B cell (primary cell): ENCODE measurements around the gene PPT2. TPM values are rescaled to one million over a fixed set of nuclear protein-coding genes. Genes with fewer than 3 reads are reported as not detected.
A peak's percentile ranks its signal among the peaks of the same experiment; 100 is the strongest.

Source experiments
- ATAC-seq: fragments of 200-7000 bp; cut with Tn5 transposase; one replicate; pipeline ENCODE4 v1.10.0; 2021; ENCODE audit warnings: low read depth, mild to moderate bottlenecking, moderate number of reproducible peaks, moderate library complexity
- CTCF ChIA-PET: fragments of 350-600 bp; sonication (Branson Sonifier 250); formaldehyde crosslinking; loops from one replicate; lab custom pipeline; 2021; ENCODE audit warnings: antibody characterized with exemption, inconsistent platforms; lab: Charles Lee
- POLR2A ChIA-PET: fragments of 350-600 bp; sonication (Branson Sonifier 250); formaldehyde crosslinking; loops from one replicate; lab custom pipeline; 2021; ENCODE audit warnings: antibody characterized with exemption; lab: Charles Lee
- DNase-seq: peaks from one replicate; pipeline ENCODE4 v3.0.0; 2013
- H2AFZ ChIP-seq: 2 replicates; pipeline ENCODE4 v1.6.1; 2012; ENCODE audit warnings: mild to moderate bottlenecking, low read depth, low read length; ENCODE audit not compliant: insufficient read depth, poor library complexity, severe bottlenecking
- H3K27ac ChIP-seq, 2 donors: 1 replicate in 1 of 2; 2 replicates in 1 of 2; pipeline ENCODE4 v1.5.1; 2012 to 2013; ENCODE audit warnings: low read length in 2 of 2, mild to moderate bottlenecking in 2 of 2, moderate library complexity in 1 of 2
- H3K27me3 ChIP-seq, 4 experiments: fragments of 200-600 bp in 1 of 4; sonication (generic) in 1 of 4; replicated peaks in 1 of 4; 1 replicate in 2 of 4; 2 replicates in 2 of 4; pipeline versions ENCODE4 v1.6.1 to v1.7.0; 2013 to 2016; ENCODE audit warnings: low read length in 3 of 4, mild to moderate bottlenecking in 2 of 4, mixed read lengths in 1 of 4, moderate library complexity in 1 of 4; ENCODE audit not compliant: insufficient read depth in 4 of 4, control insufficient read depth in 3 of 4; ENCODE audit errors: control extremely low read depth in 1 of 4
- H3K36me3 ChIP-seq, 2 experiments: replicated peaks in 1 of 2; 1 replicate in 1 of 2; 2 replicates in 1 of 2; pipeline versions ENCODE4 v1.6.1 to v1.7.1; 2013; ENCODE audit warnings: low read length in 1 of 2; ENCODE audit not compliant: insufficient read depth in 2 of 2, control insufficient read depth in 1 of 2; ENCODE audit errors: control extremely low read depth in 1 of 2, extremely low read depth in 1 of 2
- H3K4me1 ChIP-seq, 2 donors: fragments of 200-600 bp in 1 of 2; sonication (generic) in 1 of 2; 1 replicate in 1 of 2; 2 replicates in 1 of 2; pipeline versions ENCODE4 v1.5.1 to v1.6.1; 2013 to 2017; ENCODE audit warnings: low read length in 2 of 2; ENCODE audit not compliant: control insufficient read depth in 2 of 2, insufficient read depth in 2 of 2
- H3K4me2 ChIP-seq: replicated peaks from 2 replicates; pipeline ENCODE3; 2012; ENCODE audit warnings: mild to moderate bottlenecking, low read depth, low read length; ENCODE audit not compliant: poor library complexity, severe bottlenecking
- H3K4me3 ChIP-seq, 5 experiments: fragments of 200-600 bp in 1 of 5; sonication (generic) in 1 of 5; 1 replicate in 3 of 5; 2 replicates in 2 of 5; pipeline versions ENCODE4 v1.5.1 to v1.7.0; 2011 to 2016; ENCODE audit warnings: low read length in 4 of 5, mild to moderate bottlenecking in 4 of 5, low read depth in 2 of 5, control low read depth in 1 of 5, moderate library complexity in 1 of 5; ENCODE audit not compliant: insufficient read depth in 1 of 5; ENCODE audit errors: control extremely low read depth in 1 of 5, extremely low read depth in 1 of 5
- H3K79me2 ChIP-seq: fragments of 200-600 bp; sonication (generic); one replicate; pipeline ENCODE4 v1.6.0; 2016; ENCODE audit warnings: low read length; ENCODE audit not compliant: control insufficient read depth, insufficient read depth
- H3K9ac ChIP-seq: fragments of 200-600 bp; sonication (generic); 2 replicates; pipeline ENCODE4 v1.6.1; 2017; ENCODE audit warnings: mild to moderate bottlenecking, low read length, moderate library complexity
- H3K9me3 ChIP-seq, 3 donors: one replicate each; pipeline versions ENCODE4 v1.6.1 to v1.7.1; 2013; ENCODE audit warnings: low read length in 2 of 3; ENCODE audit not compliant: control insufficient read depth in 2 of 3, insufficient read depth in 1 of 3; ENCODE audit errors: control extremely low read depth in 1 of 3
- H4K20me1 ChIP-seq: 2 replicates; pipeline ENCODE4 v1.6.0; 2012; ENCODE audit warnings: mild to moderate bottlenecking, low read length; ENCODE audit not compliant: insufficient read depth, control insufficient read depth, poor library complexity, severe bottlenecking
- H3K27ac Mint-ChIP-seq: one replicate; pipeline ENCODE4 v1.8.0; 2021; ENCODE audit warnings: mixed read lengths
- H3K27me3 Mint-ChIP-seq: one replicate; pipeline ENCODE4 v1.8.0; 2021; ENCODE audit warnings: mixed read lengths
- H3K4me1 Mint-ChIP-seq: one replicate; pipeline ENCODE4 v1.8.0; 2021; ENCODE audit warnings: mixed read lengths
- H3K4me3 Mint-ChIP-seq: one replicate; pipeline ENCODE4 v1.8.0; 2021; ENCODE audit warnings: mixed read lengths
- H3K9me3 Mint-ChIP-seq: one replicate; pipeline ENCODE4 v1.8.0; 2022; ENCODE audit warnings: mixed read lengths; ENCODE audit not compliant: insufficient read depth
- EZH2 ChIP-seq: IDR thresholded peaks from 2 replicates; pipeline ENCODE4 v1.6.1; 2012; ENCODE audit warnings: borderline replicate concordance, low read depth, mild to moderate bottlenecking, moderate library complexity, low read length; ENCODE audit not compliant: insufficient read depth, poor library complexity, severe bottlenecking
- WGBS: methylation state at CpG from one replicate; pipeline ENCODE4 v1.1.5; 2013; ENCODE audit warnings: missing lambda C conversion rate; ENCODE audit not compliant: insufficient coverage; 5-methylcytosine and 5-hydroxymethylcytosine counted together
- intact Hi-C: fragments of 100-400 bp; cut with micrococcal nuclease; formaldehyde crosslinking; loops from one replicate; pipeline ENCODE4 v1.10.0; 2022
- polyA plus RNA-seq: library from polyadenylated mRNA; depleted of rRNA; stranded (reverse); fragments of >200 nt; gene quantifications from 2 replicates; pipeline ENCODE4 v1.2.3, GENCODE V29; 2012
- total RNA-seq, 2 donors: library from RNA; stranded (reverse); fragments of 120-200 nt in 1 of 2; gene quantifications; 1 replicate in 1 of 2; 2 replicates in 1 of 2; pipeline versions ENCODE4 v1.2.3 to v1.2.4, GENCODE V29; 2013 to 2022
- TF ChIP-seq, protein P1 (sequence below): fragments of 200-600 bp; IDR thresholded peaks from one replicate; pipeline ENCODE4 v1.8.0; 2022; ENCODE audit warnings: antibody characterized with exemption, mild to moderate bottlenecking

Gene PPT2
- total and polyA plus RNA-seq, 2 donors (not counting 1 experiment from before 2014, with no cell fraction given), result 1.2 to 4.2 TPM

DNA sequence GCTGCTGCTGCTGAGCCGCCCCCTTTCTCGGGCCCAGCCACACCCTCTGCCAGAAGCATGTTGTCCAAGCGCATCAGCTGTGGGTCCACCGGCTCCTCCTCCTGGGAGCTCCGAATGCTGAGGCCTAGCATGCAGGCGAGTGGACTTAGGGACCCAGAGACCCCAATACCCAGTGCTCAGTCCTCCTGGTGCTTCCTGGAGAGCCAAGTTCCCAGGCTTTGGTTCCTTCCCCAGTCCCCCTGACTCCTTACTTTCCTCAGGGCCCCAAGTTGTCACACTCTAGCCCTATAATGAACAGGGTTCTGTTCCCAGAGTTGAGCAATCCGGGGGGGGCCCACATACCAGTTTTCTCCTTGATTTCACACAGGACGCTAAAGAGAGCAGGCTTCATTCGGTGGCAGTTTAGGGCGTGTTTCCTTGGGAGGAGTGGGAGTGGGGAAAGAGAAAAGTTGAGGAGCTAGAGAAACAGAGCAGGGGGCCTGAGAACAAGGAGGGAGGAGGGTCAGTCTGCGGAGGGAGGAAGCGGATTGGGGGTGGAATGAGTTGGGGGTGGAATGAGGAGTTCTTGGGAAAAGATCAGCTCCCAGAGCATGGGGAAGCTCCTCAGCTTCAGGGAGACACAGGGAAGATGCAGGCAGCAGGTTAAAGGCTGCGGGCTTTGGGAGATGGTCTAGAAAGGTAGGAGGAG is 34.6 kb downstream of the PPT2 start:
- Histone ChIP-seq H3K4me2 (peak overlapping the region; percentile 91), H3K27me3 (no peaks in the 10 kb centered on the region), H3K9me3 (no peaks in the 10 kb centered on the region), H3K27ac (peak overlapping the region in 1 of 2 donors; percentile 97), H3K79me2 (peaks cover 65% of the 10 kb centered on the region), H3K36me3 (peaks cover 0 to 44% of the 10 kb centered on the region in 2 experiments), H3K4me3 (peak overlapping the region; percentile 74 to 99 (median 95)), H2AFZ (no peak overlapping the region), H4K20me1 (no peaks in the 10 kb centered on the region), H3K9ac (peak overlapping the region; percentile 96), H3K4me1 (peaks cover 39 to 57% of the 10 kb centered on the region in 2 donors)
- CTCF ChIA-PET, result interaction anchor here (0.8 kb wide), 1 partner anchor 24 kb away, joined by 3 read pairs; the partner anchor contains the start of gene EGFL8
- POLR2A ChIA-PET, result interaction anchor here (1.0 kb wide), 1 partner anchor 11 kb away, joined by 6 read pairs; the partner anchor contains the start of gene RNF5
- Mint-ChIP-seq H3K27ac (peak overlapping the region; percentile 95), H3K4me3 (peak overlapping the region; percentile 91), H3K9me3 (no peaks in the 10 kb centered on the region), H3K27me3 (no peaks in the 10 kb centered on the region), H3K4me1 (peaks cover 63% of the 10 kb centered on the region)
- no peak for DNase-seq
- ATAC-seq, result no peak
- intact Hi-C loops, result no loop called here
- TF ChIP-seq EZH2, result no peak
- TF ChIP-seq, protein P1, sequence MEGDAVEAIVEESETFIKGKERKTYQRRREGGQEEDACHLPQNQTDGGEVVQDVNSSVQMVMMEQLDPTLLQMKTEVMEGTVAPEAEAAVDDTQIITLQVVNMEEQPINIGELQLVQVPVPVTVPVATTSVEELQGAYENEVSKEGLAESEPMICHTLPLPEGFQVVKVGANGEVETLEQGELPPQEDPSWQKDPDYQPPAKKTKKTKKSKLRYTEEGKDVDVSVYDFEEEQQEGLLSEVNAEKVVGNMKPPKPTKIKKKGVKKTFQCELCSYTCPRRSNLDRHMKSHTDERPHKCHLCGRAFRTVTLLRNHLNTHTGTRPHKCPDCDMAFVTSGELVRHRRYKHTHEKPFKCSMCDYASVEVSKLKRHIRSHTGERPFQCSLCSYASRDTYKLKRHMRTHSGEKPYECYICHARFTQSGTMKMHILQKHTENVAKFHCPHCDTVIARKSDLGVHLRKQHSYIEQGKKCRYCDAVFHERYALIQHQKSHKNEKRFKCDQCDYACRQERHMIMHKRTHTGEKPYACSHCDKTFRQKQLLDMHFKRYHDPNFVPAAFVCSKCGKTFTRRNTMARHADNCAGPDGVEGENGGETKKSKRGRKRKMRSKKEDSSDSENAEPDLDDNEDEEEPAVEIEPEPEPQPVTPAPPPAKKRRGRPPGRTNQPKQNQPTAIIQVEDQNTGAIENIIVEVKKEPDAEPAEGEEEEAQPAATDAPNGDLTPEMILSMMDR, result no peak
- 49% methylated on average over 10 of the region's 13 CpGs for WGBS
